GM23248 (cell line): ENCODE results near the gene GPR31. TPM values are rescaled to one million over a fixed set of nuclear protein-coding genes. Genes with fewer than 3 reads are reported as not detected.
"Not testable (repeated sequence)": the region's sequence is repeated elsewhere in the genome, so short reads cannot be mapped to it uniquely, and the experiment has no call there.

ENCODE experiments used
- DNase-seq: peaks from one replicate; pipeline ENCODE4 v3.0.0-alpha.2; 2015
- H2AFZ ChIP-seq: fragments of 200-600 bp; sonication (generic); 2 replicates; pipeline ENCODE4 v1.6.1; 2016; ENCODE audit warnings: antibody characterized with exemption
- H3F3A ChIP-seq: fragments of 200-600 bp; sonication (generic); 2 replicates; pipeline ENCODE4 v1.6.1; 2016; ENCODE audit warnings: mild to moderate bottlenecking, antibody characterized with exemption, mixed run types; ENCODE audit not compliant: insufficient read depth
- H3K27ac ChIP-seq: fragments of 200-600 bp; sonication (generic); 2 replicates; pipeline ENCODE4 v1.5.1; 2016; ENCODE audit warnings: mild to moderate bottlenecking
- H3K27me3 ChIP-seq: fragments of 200-600 bp; sonication (generic); replicated peaks from 2 replicates; pipeline ENCODE4 v1.6.1; 2016; ENCODE audit warnings: mild to moderate bottlenecking; ENCODE audit not compliant: insufficient read depth
- H3K36me3 ChIP-seq: fragments of 200-600 bp; sonication (generic); 2 replicates; pipeline ENCODE4 v1.6.1; 2016; ENCODE audit warnings: low read depth, mild to moderate bottlenecking
- H3K4me1 ChIP-seq: fragments of 200-600 bp; sonication (generic); 2 replicates; pipeline ENCODE4 v1.6.1; 2016; ENCODE audit warnings: mild to moderate bottlenecking; ENCODE audit not compliant: insufficient read depth
- H3K4me2 ChIP-seq: fragments of 200-600 bp; sonication (generic); one replicate; pipeline ENCODE4 v1.6.1; 2016; ENCODE audit warnings: mild to moderate bottlenecking; ENCODE audit not compliant: unreplicated experiment
- H3K4me3 ChIP-seq: fragments of 200-600 bp; sonication (generic); 2 replicates; pipeline ENCODE4 v1.5.1; 2016; ENCODE audit warnings: mild to moderate bottlenecking
- H3K79me2 ChIP-seq: fragments of 200-600 bp; sonication (generic); 2 replicates; pipeline ENCODE4 v1.6.1; 2016; ENCODE audit warnings: mild to moderate bottlenecking; ENCODE audit not compliant: insufficient read depth
- H3K9ac ChIP-seq: fragments of 200-600 bp; sonication (generic); 2 replicates; pipeline ENCODE4 v1.6.1; 2016; ENCODE audit warnings: mild to moderate bottlenecking
- H3K9me2 ChIP-seq: fragments of 200-600 bp; sonication (generic); 2 replicates; pipeline ENCODE4 v1.6.1; 2016; ENCODE audit warnings: mixed run types, mild to moderate bottlenecking, moderate library complexity; ENCODE audit not compliant: insufficient read depth
- H3K9me3 ChIP-seq: fragments of 200-600 bp; sonication (generic); one replicate; pipeline ENCODE4 v1.6.1; 2017; ENCODE audit warnings: low read depth
- H4K20me1 ChIP-seq: fragments of 200-600 bp; sonication (generic); 2 replicates; pipeline ENCODE4 v1.6.0; 2016; ENCODE audit not compliant: insufficient read depth
- WGBS, 2 experiments: methylation state at CpG; one replicate each; pipeline ENCODE4 v1.1.6; 2015 to 2017; ENCODE audit warnings: low lambda C conversion rate in 2 of 2, low coverage in 1 of 2; ENCODE audit errors: missing lambda C conversion rate in 2 of 2; 5-methylcytosine and 5-hydroxymethylcytosine counted together
- in situ Hi-C: fragments of 300-500 bp; cut with MboI; formaldehyde crosslinking; loops from 2 replicates; pipeline ENCODE4 v1.15.0; 2020
- polyA plus RNA-seq: library from polyadenylated mRNA; unstranded; fragments of >200 nt; fragmentation: Nextera tagmentation; extraction: Ambion mirVana; gene quantifications from 2 replicates; pipeline ENCODE4 v1.2.1, GENCODE V29; 2016
- total RNA-seq: library from RNA; depleted of rRNA; stranded (reverse); fragments of >200 nt; shearing (Covaris generic); gene quantifications from 2 replicates; pipeline ENCODE4 v1.2.3, GENCODE V29; 2014

GPR31 gene
- total and polyA plus RNA-seq, 2 experiments from 2014 or later: not detected

DNA sequence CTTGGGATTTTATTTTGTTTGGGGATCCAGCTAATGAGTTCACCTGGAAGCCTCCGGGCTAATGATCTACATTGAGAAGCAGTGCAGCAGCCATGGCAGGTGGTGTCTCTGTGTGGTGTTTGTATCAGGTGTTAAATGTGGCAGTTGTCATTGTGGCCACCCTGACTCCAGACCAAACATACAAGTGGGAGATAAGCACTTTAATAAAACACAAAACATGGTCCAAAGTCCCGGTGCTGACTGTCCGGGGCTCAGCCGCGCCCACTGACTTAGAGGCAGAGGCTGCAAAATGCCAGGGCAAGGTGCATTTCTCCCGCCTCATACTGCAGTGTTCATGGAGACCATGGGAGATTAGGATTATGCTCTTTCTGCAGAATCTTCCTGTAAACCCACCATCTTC lies 23.6 kb upstream of the GPR31 start:
- H3K36me3 ChIP-seq, H3F3A ChIP-seq, H3K9me2 ChIP-seq, H3K9me3 ChIP-seq, H2AFZ ChIP-seq, H3K4me1 ChIP-seq, in situ Hi-C loops, H3K79me2 ChIP-seq, H3K9ac ChIP-seq, DNase-seq, H3K4me2 ChIP-seq, H3K27ac ChIP-seq, H4K20me1 ChIP-seq, H3K4me3 ChIP-seq, H3K27me3 ChIP-seq: not testable (repeated sequence)
- WGBS, 2 experiments: no CpG with 5 or more reads among the region's 6 CpGs

DNA sequence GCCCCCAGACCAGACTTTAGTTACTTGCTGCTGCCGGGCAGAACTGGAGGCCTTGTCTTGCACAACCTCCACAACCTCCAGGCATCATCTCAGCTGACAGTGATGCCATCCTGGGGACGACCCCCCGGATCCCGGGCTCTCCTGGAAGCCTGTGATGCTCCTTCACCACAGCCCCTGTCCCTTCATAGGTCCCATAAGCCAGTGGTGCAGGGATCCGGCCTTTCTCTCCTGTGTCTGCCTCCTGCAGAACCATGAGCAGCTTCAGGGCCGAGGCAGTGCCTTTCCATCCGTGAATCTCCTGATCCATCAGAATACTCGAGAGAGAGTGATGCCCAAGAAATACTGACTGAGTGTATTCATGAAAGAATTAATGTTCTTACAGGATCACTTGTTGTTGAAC lies 22.3 kb upstream of the GPR31 start:
- H2AFZ ChIP-seq, in situ Hi-C loops, H3K79me2 ChIP-seq: not testable (repeated sequence)

DNA sequence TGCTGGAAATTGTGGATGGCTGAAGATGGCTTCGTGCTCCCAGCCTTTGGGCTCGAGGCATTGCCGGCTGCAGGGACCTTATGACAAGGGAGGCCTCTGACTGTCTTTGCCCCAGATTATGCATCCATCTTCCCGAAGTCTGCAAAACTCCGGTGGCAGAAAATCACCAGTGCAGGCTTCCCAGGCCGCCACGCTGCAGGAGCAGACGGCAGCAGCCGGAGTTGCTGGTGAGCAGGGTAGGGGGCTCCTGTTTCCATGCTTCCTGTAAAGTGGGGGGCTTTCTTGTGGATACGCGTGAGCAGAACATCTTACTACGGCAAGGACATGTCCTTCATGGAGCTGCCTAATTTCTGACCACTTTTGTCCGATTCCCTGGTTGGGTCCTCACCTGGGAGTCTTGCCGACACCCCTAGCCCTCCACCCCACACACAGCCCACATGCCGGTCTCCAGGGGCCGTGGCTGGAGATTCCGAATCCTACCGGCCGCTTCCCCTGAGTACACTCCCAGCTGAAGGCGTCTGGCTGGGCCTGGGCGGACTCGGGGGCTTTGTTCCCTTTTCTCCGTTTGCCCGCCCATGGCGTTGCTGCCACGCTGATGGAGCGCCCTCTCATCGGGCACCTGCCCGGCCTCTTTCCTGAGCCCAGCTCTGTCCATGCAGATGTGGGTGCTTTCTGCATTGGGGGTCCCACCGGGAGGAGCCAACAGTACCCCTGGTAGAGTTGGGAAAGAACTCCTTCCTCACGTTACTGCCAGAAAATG lies 21.3 kb upstream of the GPR31 start:
- DNase-seq: not testable (repeated sequence)
- 52 to 62% methylated on average over 17 to 20 of the region's 31 CpGs for WGBS, 2 experiments

More for the DNA sequence above, 22.3 kb upstream of the GPR31 start:
- not testable (repeated sequence) for H3K27ac ChIP-seq, DNase-seq, H3K9ac ChIP-seq, H3K9me2 ChIP-seq, H3K4me1 ChIP-seq, H3K27me3 ChIP-seq, H3F3A ChIP-seq, H3K36me3 ChIP-seq, H4K20me1 ChIP-seq, H3K9me3 ChIP-seq, H3K4me3 ChIP-seq, H3K4me2 ChIP-seq
- 28 to 34% methylated on average over 4 to 5 of the region's 8 CpGs for WGBS, 2 experiments

DNA sequence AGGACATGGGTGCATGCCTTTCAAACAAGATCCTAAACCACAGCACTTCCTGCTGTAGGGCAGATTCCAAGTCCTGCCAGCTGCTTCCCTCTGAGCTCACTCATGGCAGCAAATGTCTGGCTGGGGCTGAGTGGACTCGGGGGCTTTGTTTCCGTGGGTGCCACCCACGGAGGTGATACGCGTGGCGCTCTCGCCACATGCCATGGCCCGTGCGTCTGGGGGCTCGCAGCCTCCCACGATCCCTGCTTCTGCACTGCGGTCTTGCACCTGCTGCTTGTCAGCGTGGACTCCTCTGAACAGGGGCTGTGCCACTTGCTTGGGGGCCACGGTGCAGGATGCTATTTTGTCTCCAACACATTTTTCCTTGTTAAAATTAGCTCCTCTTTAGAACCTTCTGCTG lies 19.5 kb upstream of the GPR31 start:
- H3F3A ChIP-seq, H3K9ac ChIP-seq, H3K27me3 ChIP-seq, H3K36me3 ChIP-seq, H3K9me3 ChIP-seq, DNase-seq, H4K20me1 ChIP-seq, H3K27ac ChIP-seq, H2AFZ ChIP-seq, H3K79me2 ChIP-seq, H3K4me1 ChIP-seq, H3K9me2 ChIP-seq, in situ Hi-C loops, H3K4me2 ChIP-seq, H3K4me3 ChIP-seq: not testable (repeated sequence)
- WGBS, 2 experiments: 65 to 69% methylated on average over 12 to 14 of the region's 14 CpGs

More for the DNA sequence above, 21.3 kb upstream of the GPR31 start:
- H3K36me3 ChIP-seq, H3K27ac ChIP-seq, in situ Hi-C loops, H3K79me2 ChIP-seq, H3K4me1 ChIP-seq, H2AFZ ChIP-seq, H3K27me3 ChIP-seq, H3K9me2 ChIP-seq, H3K9me3 ChIP-seq, H3F3A ChIP-seq, H3K9ac ChIP-seq, H3K4me2 ChIP-seq, H4K20me1 ChIP-seq, H3K4me3 ChIP-seq: not testable (repeated sequence)

DNA sequence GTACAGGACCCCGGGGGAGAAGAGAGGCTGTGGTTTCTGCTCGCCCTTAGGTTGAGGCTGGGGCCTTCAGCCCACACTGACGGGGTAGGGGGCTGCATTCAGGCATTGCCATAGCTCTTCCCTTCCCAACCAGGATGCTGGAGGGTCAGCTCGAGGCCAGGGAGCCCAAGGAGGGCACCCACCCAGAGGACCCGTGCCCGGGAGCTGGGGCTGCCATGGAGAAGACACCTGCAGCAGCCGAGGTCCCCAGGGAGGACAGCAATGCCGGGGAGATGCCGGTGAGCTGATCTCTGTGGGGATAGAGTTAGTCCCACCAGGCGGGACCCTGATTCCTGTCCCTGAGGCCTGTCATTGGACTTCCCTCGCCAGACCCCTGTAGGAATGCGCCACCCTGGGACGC lies 14.2 kb upstream of the GPR31 start:
- H4K20me1 ChIP-seq: not testable (repeated sequence)

DNA sequence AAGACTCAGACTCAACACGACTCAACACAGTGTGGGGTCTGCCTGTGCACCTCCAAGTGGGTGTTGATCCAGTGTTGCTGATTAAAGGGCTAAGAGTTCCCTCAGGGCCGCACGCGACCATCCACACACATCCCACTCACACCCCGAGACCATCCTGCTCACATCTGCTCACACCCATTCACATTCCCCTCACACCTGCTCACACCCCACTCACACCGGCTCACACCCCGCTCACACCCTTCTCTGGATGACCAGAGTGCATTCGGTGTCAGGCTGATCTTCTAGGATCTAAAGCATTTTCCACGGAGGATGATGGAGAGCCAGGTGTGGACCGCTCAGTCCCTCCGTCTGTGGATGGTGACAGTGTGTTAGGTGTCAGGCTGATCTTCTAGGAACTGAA lies 13.5 kb upstream of the GPR31 start:
- H3K4me1 ChIP-seq, H3K4me2 ChIP-seq, H3F3A ChIP-seq, H3K9me2 ChIP-seq, H3K79me2 ChIP-seq, H3K36me3 ChIP-seq, H3K27me3 ChIP-seq, in situ Hi-C loops, H3K27ac ChIP-seq, DNase-seq, H4K20me1 ChIP-seq, H3K4me3 ChIP-seq, H2AFZ ChIP-seq, H3K9ac ChIP-seq, H3K9me3 ChIP-seq: not testable (repeated sequence)
- 42 to 49% methylated on average over 11 of the region's 11 CpGs for WGBS, 2 experiments

More for the DNA sequence above, 14.2 kb upstream of the GPR31 start:
- H2AFZ ChIP-seq, in situ Hi-C loops, DNase-seq, H3K36me3 ChIP-seq, H3K27me3 ChIP-seq, H3K4me2 ChIP-seq, H3K79me2 ChIP-seq, H3K4me3 ChIP-seq, H3K9ac ChIP-seq, H3K9me2 ChIP-seq, H3K4me1 ChIP-seq, H3K9me3 ChIP-seq, H3F3A ChIP-seq, H3K27ac ChIP-seq: not testable (repeated sequence)
- 32 to 46% methylated on average over 6 to 11 of the region's 13 CpGs for WGBS, 2 experiments

DNA sequence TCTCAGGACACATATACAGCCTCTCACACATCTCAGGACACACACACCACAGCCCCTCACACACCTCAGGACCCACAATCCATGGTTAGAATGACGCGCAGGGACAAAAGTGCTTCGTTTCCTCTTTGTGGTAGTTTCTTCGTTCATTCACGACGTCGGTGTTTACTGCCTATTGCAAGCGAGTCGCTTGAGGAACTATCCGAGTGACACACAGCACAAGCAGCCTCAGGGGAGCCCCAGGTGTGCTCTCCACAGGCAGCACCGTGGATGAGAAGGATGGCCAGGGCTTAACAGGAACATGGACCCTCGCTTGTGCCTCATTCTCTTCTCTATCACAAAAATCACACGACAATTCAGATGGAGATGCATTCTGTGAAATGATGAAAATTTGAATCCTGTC lies 12.1 kb upstream of the GPR31 start:
- H3F3A ChIP-seq, DNase-seq, H3K4me2 ChIP-seq, H4K20me1 ChIP-seq, H3K4me3 ChIP-seq, H3K36me3 ChIP-seq, H2AFZ ChIP-seq, in situ Hi-C loops, H3K9me2 ChIP-seq, H3K9ac ChIP-seq, H3K27ac ChIP-seq, H3K27me3 ChIP-seq, H3K79me2 ChIP-seq, H3K4me1 ChIP-seq, H3K9me3 ChIP-seq: not testable (repeated sequence)
- 30 to 61% methylated on average over 3 to 6 of the region's 13 CpGs for WGBS, 2 experiments

DNA sequence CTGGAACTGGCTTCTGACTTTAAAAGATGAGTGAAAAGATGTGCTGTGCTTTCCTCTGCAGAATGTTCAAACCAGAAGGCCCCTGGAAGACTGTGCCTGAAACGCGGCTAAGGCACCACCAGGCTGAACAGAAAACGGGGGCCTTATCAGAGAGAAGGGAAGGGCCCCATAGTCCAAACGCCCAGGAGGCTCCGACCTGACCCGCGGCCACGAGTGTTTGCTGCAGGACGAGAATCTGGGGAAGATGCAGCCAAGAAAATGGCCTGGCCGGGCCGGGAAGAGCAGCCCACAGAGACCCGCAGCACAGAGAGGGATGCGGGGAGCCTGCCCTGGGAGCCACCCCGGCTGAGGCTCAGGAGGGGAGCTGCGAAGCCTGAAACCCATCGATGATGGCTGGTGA lies 10.5 kb upstream of the GPR31 start:
- DNase-seq, H3K4me1 ChIP-seq, in situ Hi-C loops, H3F3A ChIP-seq, H3K27ac ChIP-seq, H3K9me3 ChIP-seq, H3K9me2 ChIP-seq, H2AFZ ChIP-seq, H3K4me3 ChIP-seq, H3K4me2 ChIP-seq, H3K36me3 ChIP-seq, H3K9ac ChIP-seq, H3K79me2 ChIP-seq, H4K20me1 ChIP-seq, H3K27me3 ChIP-seq: not testable (repeated sequence)
- 53 to 54% methylated on average over 12 to 16 of the region's 16 CpGs for WGBS, 2 experiments
